H1 (cell line): ENCODE results near the gene POLA1. TPM values are rescaled to one million over a fixed set of nuclear protein-coding genes. Genes with fewer than 3 reads are reported as not detected.
A peak's percentile ranks its signal among the peaks of the same experiment; 100 is the strongest.

Source experiments
- CTCF ChIA-PET: fragments of 300-600 bp; sonication (Branson Sonifier 250); formaldehyde crosslinking; loops from one replicate; lab custom pipeline; 2021; ENCODE audit not compliant: partially characterized antibody; lab: Charles Lee
- POLR2A ChIA-PET: fragments of 300-600 bp; sonication (Branson Sonifier 250); formaldehyde crosslinking; loops from one replicate; lab custom pipeline; 2021; ENCODE audit warnings: inconsistent platforms; ENCODE audit not compliant: partially characterized antibody; lab: Charles Lee
- DNase-seq, 2 experiments: peaks; one replicate each; pipeline versions ENCODE4 v3.0.0 to v3.0.0-alpha.2; 2010 to 2022; ENCODE audit warnings: low spot score in 2 of 2, low read depth in 1 of 2, mixed read lengths in 1 of 2
- FAIRE-seq: peaks from 2 replicates; lab custom pipeline; 2011; peaks lifted over from hg19 to GRCh38; lab: Jason Lieb, UNC
- H2AFZ ChIP-seq: 2 replicates; pipeline ENCODE4 v1.8.1; 2012; ENCODE audit warnings: low read length, inconsistent platforms
- H2AK5ac ChIP-seq: 2 replicates; pipeline ENCODE4 v1.6.1; 2013; ENCODE audit warnings: low read depth, low read length
- H2BK120ac ChIP-seq: replicated peaks from 2 replicates; pipeline ENCODE3; 2013; ENCODE audit warnings: low read depth, low read length, inconsistent platforms
- H2BK12ac ChIP-seq: 2 replicates; pipeline ENCODE4 v1.6.1; 2013; ENCODE audit warnings: low read depth, low read length
- H2BK15ac ChIP-seq: 2 replicates; pipeline ENCODE4 v1.6.1; 2013; ENCODE audit warnings: low read length
- H2BK20ac ChIP-seq: 2 replicates; pipeline ENCODE4 v1.6.1; 2013; ENCODE audit warnings: low read length
- H2BK5ac ChIP-seq: 2 replicates; pipeline ENCODE4 v1.6.1; 2013; ENCODE audit warnings: low read depth, low read length
- H3K14ac ChIP-seq: 2 replicates; pipeline ENCODE4 v1.6.1; 2013; ENCODE audit warnings: inconsistent platforms; ENCODE audit not compliant: insufficient read length
- H3K18ac ChIP-seq: 2 replicates; pipeline ENCODE4 v1.6.1; 2013; ENCODE audit warnings: low read length; ENCODE audit errors: extremely low read depth
- H3K23ac ChIP-seq: 2 replicates; pipeline ENCODE4 v1.6.1; 2013; ENCODE audit warnings: inconsistent platforms; ENCODE audit not compliant: insufficient read length
- H3K23me2 ChIP-seq: 2 replicates; pipeline ENCODE4 v1.6.1; 2013; ENCODE audit warnings: low read depth, low read length
- H3K27ac ChIP-seq: 2 replicates; pipeline ENCODE4 v1.6.1; 2011; ENCODE audit warnings: low read depth, low read length, inconsistent platforms
- H3K27me3 ChIP-seq, 4 experiments: replicated peaks in 1 of 4; 1 replicate in 1 of 4; 2 replicates in 3 of 4; pipeline versions ENCODE4 v1.6.1 to v1.8.1; 2011 to 2013; ENCODE audit warnings: low read length in 3 of 4, mild to moderate bottlenecking in 3 of 4, inconsistent platforms in 2 of 4, mixed read lengths in 2 of 4, moderate library complexity in 1 of 4; ENCODE audit not compliant: control insufficient read depth in 3 of 4, insufficient read depth in 3 of 4; ENCODE audit errors: extremely low read depth in 1 of 4
- H3K36me3 ChIP-seq, 4 experiments: 2 replicates each; pipeline versions ENCODE4 v1.6.1 to v1.8.1; 2011 to 2013; ENCODE audit warnings: mild to moderate bottlenecking in 4 of 4, low read length in 3 of 4, moderate library complexity in 2 of 4, control low read depth in 1 of 4, inconsistent platforms in 1 of 4; ENCODE audit not compliant: insufficient read depth in 4 of 4, control insufficient read depth in 2 of 4
- H3K4ac ChIP-seq: replicated peaks from 2 replicates; pipeline ENCODE3; 2013; ENCODE audit warnings: low read length, low read depth, mixed read lengths, inconsistent platforms; ENCODE audit not compliant: insufficient read length
- H3K4me1 ChIP-seq, 4 experiments: replicated peaks in 1 of 4; 1 replicate in 1 of 4; 2 replicates in 3 of 4; pipeline versions ENCODE4 v1.6.1 to v1.8.1; 2011 to 2013; ENCODE audit warnings: low read length in 3 of 4, inconsistent platforms in 2 of 4, mixed read lengths in 1 of 4; ENCODE audit not compliant: insufficient read depth in 4 of 4, control insufficient read depth in 3 of 4
- H3K4me2 ChIP-seq, 2 experiments: 2 replicates each; pipeline versions ENCODE4 v1.6.1 to v1.8.1; 2011 to 2013; ENCODE audit warnings: low read depth in 2 of 2, low read length in 2 of 2, control low read depth in 1 of 2, inconsistent platforms in 1 of 2, mild to moderate bottlenecking in 1 of 2; ENCODE audit not compliant: insufficient read depth in 1 of 2
- H3K4me3 ChIP-seq, 4 experiments: fragments of 200-600, 300-600 bp in 1 of 4; sonication (generic), shearing (Covaris generic), sonication (Bioruptor Twin) in 1 of 4; 2 replicates each; pipeline versions ENCODE4 v1.5.1 to v1.8.1; 2011 to 2016; ENCODE audit warnings: low read length in 4 of 4, low read depth in 3 of 4, control low read depth in 2 of 4, inconsistent platforms in 2 of 4, mild to moderate bottlenecking in 2 of 4, mixed read lengths in 1 of 4, moderate library complexity in 1 of 4; ENCODE audit not compliant: insufficient read depth in 2 of 4; ENCODE audit errors: extremely low read depth in 1 of 4
- H3K56ac ChIP-seq: replicated peaks from 2 replicates; pipeline ENCODE3; 2013; ENCODE audit warnings: low read depth, mild to moderate bottlenecking, mixed read lengths, low read length, inconsistent platforms; ENCODE audit not compliant: insufficient read length
- H3K79me1 ChIP-seq: 2 replicates; pipeline ENCODE4 v1.6.1; 2013; ENCODE audit warnings: low read depth, low read length, control low read depth
- H3K79me2 ChIP-seq, 2 experiments: 2 replicates each; pipeline versions ENCODE4 v1.6.1 to v1.8.1; 2012 to 2013; ENCODE audit warnings: low read length in 2 of 2, mild to moderate bottlenecking in 2 of 2, inconsistent platforms in 1 of 2; ENCODE audit not compliant: insufficient read depth in 2 of 2, control insufficient read depth in 1 of 2
- H3K9ac ChIP-seq, 4 experiments: replicated peaks in 1 of 4; 1 replicate in 1 of 4; 2 replicates in 3 of 4; pipeline versions ENCODE4 v1.6.1 to v1.8.1; 2011 to 2013; ENCODE audit warnings: low read depth in 3 of 4, low read length in 3 of 4, control low read depth in 2 of 4, mild to moderate bottlenecking in 2 of 4, moderate library complexity in 2 of 4, inconsistent platforms in 1 of 4; ENCODE audit errors: extremely low read depth in 1 of 4
- H3K9me3 ChIP-seq, 2 experiments: 2 replicates each; pipeline versions ENCODE4 v1.6.1 to v1.8.1; 2012 to 2013; ENCODE audit warnings: mild to moderate bottlenecking in 2 of 2, moderate library complexity in 2 of 2, control low read depth in 1 of 2, inconsistent platforms in 1 of 2, low read depth in 1 of 2, low read length in 1 of 2, mixed read lengths in 1 of 2; ENCODE audit not compliant: insufficient read depth in 2 of 2
- H4K20me1 ChIP-seq, 2 experiments: replicated peaks in 1 of 2; 2 replicates each; pipeline versions ENCODE3 to v1.8.1; 2011 to 2013; ENCODE audit warnings: inconsistent platforms in 2 of 2, low read length in 2 of 2, mild to moderate bottlenecking in 1 of 2; ENCODE audit not compliant: insufficient read depth in 2 of 2, control insufficient read depth in 1 of 2
- H4K5ac ChIP-seq: 2 replicates; pipeline ENCODE4 v1.6.1; 2013; ENCODE audit warnings: low read length, low read depth, mixed read lengths, inconsistent platforms; ENCODE audit not compliant: insufficient read length
- H4K8ac ChIP-seq: 2 replicates; pipeline ENCODE4 v1.8.0; 2013; ENCODE audit warnings: mild to moderate bottlenecking, moderate library complexity, low read length, inconsistent platforms; ENCODE audit not compliant: insufficient read depth; ENCODE audit errors: extremely low read depth
- H4K91ac ChIP-seq: replicated peaks from 2 replicates; pipeline ENCODE3; 2013; ENCODE audit warnings: low read length, mixed read lengths, inconsistent platforms; ENCODE audit not compliant: insufficient read length
- ASH2L ChIP-seq: fragments of 200-600, 300-600 bp; sonication (generic); IDR thresholded peaks from one replicate; pipeline ENCODE4 v1.7.1; 2017; ENCODE audit warnings: low read length
- BACH1 ChIP-seq: IDR thresholded peaks from 2 replicates; pipeline ENCODE4 v1.6.1; 2012; ENCODE audit warnings: low read length, improper control_type of control experiment
- CTBP2 ChIP-seq: IDR thresholded peaks from 2 replicates; pipeline ENCODE4 v1.7.0; 2011; ENCODE audit warnings: borderline replicate concordance, mild to moderate bottlenecking, moderate library complexity, mixed read lengths, low read length; ENCODE audit not compliant: insufficient read depth, insufficient read length
- KDM4A ChIP-seq: IDR thresholded peaks from one replicate; pipeline ENCODE4 v1.7.1; 2012; ENCODE audit warnings: low read depth, mild to moderate bottlenecking, moderate library complexity, low read length, inconsistent platforms; ENCODE audit not compliant: severe bottlenecking
- SP1 ChIP-seq: IDR thresholded peaks from 2 replicates; pipeline ENCODE4 v1.6.1; 2011; ENCODE audit warnings: low read depth, low read length
- TAF1 ChIP-seq: IDR thresholded peaks from 2 replicates; pipeline ENCODE4 v1.6.1; 2011; ENCODE audit warnings: mild to moderate bottlenecking, low read depth, low read length
- WGBS, 2 experiments: shearing (Covaris generic) in 1 of 2; methylation state at CpG; one replicate each; pipeline versions ENCODE4 v1.1.6 to v1.1.7; 2013 to 2015; ENCODE audit warnings: low lambda C conversion rate in 2 of 2, mixed read lengths in 2 of 2, inconsistent platforms in 1 of 2, low coverage in 1 of 2, missing lambda C conversion rate in 1 of 2; ENCODE audit not compliant: insufficient replicate concordance in 2 of 2, insufficient coverage in 1 of 2, insufficient read length in 1 of 2; ENCODE audit errors: extremely low coverage in 1 of 2, missing lambda C conversion rate in 1 of 2; 5-methylcytosine and 5-hydroxymethylcytosine counted together
- polyA plus RNA-seq, 7 experiments: library from polyadenylated mRNA; depleted of rRNA in 3 of 7; stranded (reverse) in 5 of 7; unstranded in 2 of 7; fragments of >200 nt in 5 of 7; fragments of 200-250 nt in 2 of 7; gene quantifications; 1 replicate in 5 of 7; 2 replicates in 1 of 7; 4 replicates in 1 of 7; pipeline versions ENCODE4 v1.2.1 to v1.2.3, GENCODE V29; 2011 to 2013; ENCODE audit warnings: missing spikeins in 2 of 7, mixed read lengths in 2 of 7
- total RNA-seq: library from RNA; stranded (reverse); fragmentation: NEBNext Ultra II Directional; extraction: Animal tissue kit (Norgen Biotek cat#: 25700); gene quantifications from 2 replicates; pipeline ENCODE4 v1.2.1, GENCODE V29; 2021
- TF ChIP-seq, protein P1 (sequence below): IDR thresholded peaks from 2 replicates; pipeline ENCODE4 v1.6.1; 2012; ENCODE audit warnings: low read length, inconsistent platforms
- TF ChIP-seq, protein P2 (sequence below): IDR thresholded peaks from 2 replicates; pipeline ENCODE4 v1.6.1; 2012; ENCODE audit warnings: inconsistent platforms

Gene POLA1
- total and polyA plus RNA-seq, 2 of the 8 experiments (the other 6 are each of a cell fraction or from before 2014, with no cell fraction given), result 5.6 to 34.9 TPM

DNA sequence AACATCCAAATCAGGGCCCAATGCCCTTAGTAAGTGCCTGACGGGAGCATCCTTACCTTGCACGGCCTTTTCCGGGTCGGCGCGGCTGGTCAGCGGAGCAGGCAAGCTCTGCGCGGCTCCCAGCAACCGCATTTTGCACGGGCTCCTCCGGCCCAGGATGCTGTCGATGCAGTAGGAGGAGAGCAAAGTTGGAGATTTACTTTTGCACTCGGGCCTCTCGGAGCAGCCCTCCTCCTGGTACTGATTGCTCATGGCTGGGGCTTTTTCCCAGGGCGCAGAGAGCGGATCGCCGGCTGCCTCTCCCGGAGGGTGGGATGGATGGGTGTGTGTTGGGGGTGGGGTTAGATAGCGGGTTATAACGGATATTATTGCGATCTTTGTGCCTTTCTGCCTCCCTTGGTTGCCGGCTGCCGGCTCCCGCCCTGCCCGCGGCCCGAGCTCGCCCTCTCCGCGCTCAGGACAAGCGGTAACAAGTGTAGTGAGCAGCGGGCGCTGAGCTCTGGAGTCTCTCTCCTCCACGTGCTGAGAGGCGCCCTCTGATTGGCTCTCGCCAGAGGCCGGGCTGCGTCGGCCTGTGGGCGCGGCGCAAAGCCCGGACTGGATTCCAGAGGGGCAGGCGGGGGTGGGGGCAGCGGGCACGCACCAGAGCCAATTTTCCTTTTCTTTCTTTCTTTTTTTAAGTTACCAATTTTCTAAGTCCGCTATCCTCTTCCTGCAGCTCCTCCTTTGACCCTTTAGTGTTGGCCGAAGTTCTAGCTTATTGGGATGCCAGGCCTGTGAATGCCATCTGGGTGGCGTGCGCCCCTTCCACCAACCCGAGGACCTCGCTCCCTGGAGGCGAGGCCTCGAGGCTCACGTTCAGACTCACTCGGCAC is 322.0 kb downstream of the POLA1 start, which contains the start of gene ARX:
Gene ARX (minus strand): TSS at position 480 of the 875 bp plus-strand sequence. CDS start 228 bp downstream, at position 252.
- H2AFZ ChIP-seq, result no peak within 1 kb of the TSS
- TF ChIP-seq ASH2L (peak; percentile 67), CTBP2 (peak; percentile 70), KDM4A (peak; percentile 74), TAF1 (peak; percentile 53; the same call in 1 of the 2 replicates), BACH1 (no peak), SP1 (peak; percentile 87; the same call in 1 of the 2 replicates)
- TF ChIP-seq, protein P1, sequence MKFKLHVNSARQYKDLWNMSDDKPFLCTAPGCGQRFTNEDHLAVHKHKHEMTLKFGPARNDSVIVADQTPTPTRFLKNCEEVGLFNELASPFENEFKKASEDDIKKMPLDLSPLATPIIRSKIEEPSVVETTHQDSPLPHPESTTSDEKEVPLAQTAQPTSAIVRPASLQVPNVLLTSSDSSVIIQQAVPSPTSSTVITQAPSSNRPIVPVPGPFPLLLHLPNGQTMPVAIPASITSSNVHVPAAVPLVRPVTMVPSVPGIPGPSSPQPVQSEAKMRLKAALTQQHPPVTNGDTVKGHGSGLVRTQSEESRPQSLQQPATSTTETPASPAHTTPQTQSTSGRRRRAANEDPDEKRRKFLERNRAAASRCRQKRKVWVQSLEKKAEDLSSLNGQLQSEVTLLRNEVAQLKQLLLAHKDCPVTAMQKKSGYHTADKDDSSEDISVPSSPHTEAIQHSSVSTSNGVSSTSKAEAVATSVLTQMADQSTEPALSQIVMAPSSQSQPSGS, result no peak
- TF ChIP-seq, protein P2, sequence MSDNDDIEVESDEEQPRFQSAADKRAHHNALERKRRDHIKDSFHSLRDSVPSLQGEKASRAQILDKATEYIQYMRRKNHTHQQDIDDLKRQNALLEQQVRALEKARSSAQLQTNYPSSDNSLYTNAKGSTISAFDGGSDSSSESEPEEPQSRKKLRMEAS, result peak; percentile 91

More for the DNA sequence above, 322.0 kb downstream of the POLA1 start, which contains the start of gene ARX:
- no peaks in the 10 kb centered on the region for H3K9me3 ChIP-seq
- ChIA-PET CTCF (interaction anchor here (0.6 to 1.5 kb wide), 2 partner anchors 128 to 152 kb away, joined by 3 to 7 read pairs; no protein-coding TSS in a partner anchor), POLR2A (interaction anchor here (0.8 to 1.3 kb wide), 2 partner anchors 10 to 13 kb away, joined by 3 read pairs; no protein-coding TSS in a partner anchor)
- H3K4ac ChIP-seq, result no peak within 1 kb of the TSS
- no peak within 1 kb of the TSS for H4K5ac ChIP-seq
- H4K8ac ChIP-seq, result no peak within 1 kb of the TSS
- peaks cover 2 to 7% of the 10 kb centered on the region in 2 experiments for H4K20me1 ChIP-seq
- no peak within 1 kb of the TSS for H3K14ac ChIP-seq
- H3K79me2 ChIP-seq, result no peaks in the 10 kb centered on the region
- no peak within 1 kb of the TSS for H3K9ac ChIP-seq
- H3K27me3 ChIP-seq, result peaks cover 64 to 98% (median 90%) of the 10 kb centered on the region in 4 experiments
- H3K4me3 ChIP-seq, result peak within 1 kb of the TSS in 3 of 4 experiments; percentile 8 to 54 (median 13); a peak in 6 of 8 replicates
- peak within 1 kb of the TSS; percentile 14; the same call in 1 of the 2 replicates for H2BK12ac ChIP-seq
- no peak within 1 kb of the TSS for H3K27ac ChIP-seq
- H3K23me2 ChIP-seq, result peaks cover 10% of the 10 kb centered on the region; the same call in 1 of the 2 replicates
- peaks cover 0 to 17% (median 13%) of the 10 kb centered on the region in 4 experiments for H3K4me1 ChIP-seq
- no peak within 1 kb of the TSS for H3K56ac ChIP-seq
- 4% methylated on average over 40 of the region's 58 CpGs; no CpG with 5 or more reads in 1 of the 2 experiments for WGBS, 2 experiments
- no peak within 1 kb of the TSS for H2AK5ac ChIP-seq
- H3K18ac ChIP-seq, result no peak within 1 kb of the TSS; the same call in 1 of the 2 replicates
- H2BK20ac ChIP-seq, result no peak within 1 kb of the TSS
- no peak within 1 kb of the TSS for H2BK120ac ChIP-seq
- H3K36me3 ChIP-seq, result no peaks in the 10 kb centered on the region
- peak within 1 kb of the TSS; percentile 73 to 75 for H3K4me2 ChIP-seq
- no peaks in the 10 kb centered on the region for H3K79me1 ChIP-seq
- H3K23ac ChIP-seq, result no peak within 1 kb of the TSS
- no peak within 1 kb of the TSS for H2BK5ac ChIP-seq
- H2BK15ac ChIP-seq, result no peak within 1 kb of the TSS
- FAIRE-seq (no peak), DNase-seq (peak in 1 of 2 experiments; percentile 77)
- H4K91ac ChIP-seq, result no peak within 1 kb of the TSS
